ENCODE data around the gene SCAPER. TPM values are rescaled to one million over a fixed set of nuclear protein-coding genes. Genes with fewer than 3 reads are reported as not detected.

Gene SCAPER
- total RNA-seq, 1 experiment from 2014 or later = 7.4 TPM

GRCh38 chr15:76791511-76791910 is 113.6 kb downstream of the SCAPER start:
- H2BK120ac ChIP-seq (ENCODE audit: low read depth, low read length, poor library complexity, severe bottlenecking) = no peak overlapping the region
- Mint-ChIP-seq H3K4me3 (no peak overlapping the region), H3K4me1 (peaks cover 15 to 18% of the 10 kb centered on the region in 2 experiments), H3K9me3 (peaks cover 0 to 4% of the 10 kb centered on the region in 2 experiments; a peak in 2 of 5 replicates), H3K36me3 (ENCODE audit: insufficient read depth in 1 of 3, low read depth in 3 of 3) (peaks cover 10 to 15% (median 10%) of the 10 kb centered on the region in 3 experiments), H3K27me3 (ENCODE audit: low read depth) (no peaks in the 10 kb centered on the region), H3K27ac (no peak overlapping the region; a peak in 1 of 7 replicates)
- H3K27ac ChIP-seq (ENCODE audit: insufficient read length, low read depth, low read length) = no peak overlapping the region
- H3K27me3 ChIP-seq (ENCODE audit: insufficient read depth, low read length) = no peaks in the 10 kb centered on the region
- H2AFZ ChIP-seq (ENCODE audit: low read length) = no peak overlapping the region
- TF ChIP-seq, protein P1, sequence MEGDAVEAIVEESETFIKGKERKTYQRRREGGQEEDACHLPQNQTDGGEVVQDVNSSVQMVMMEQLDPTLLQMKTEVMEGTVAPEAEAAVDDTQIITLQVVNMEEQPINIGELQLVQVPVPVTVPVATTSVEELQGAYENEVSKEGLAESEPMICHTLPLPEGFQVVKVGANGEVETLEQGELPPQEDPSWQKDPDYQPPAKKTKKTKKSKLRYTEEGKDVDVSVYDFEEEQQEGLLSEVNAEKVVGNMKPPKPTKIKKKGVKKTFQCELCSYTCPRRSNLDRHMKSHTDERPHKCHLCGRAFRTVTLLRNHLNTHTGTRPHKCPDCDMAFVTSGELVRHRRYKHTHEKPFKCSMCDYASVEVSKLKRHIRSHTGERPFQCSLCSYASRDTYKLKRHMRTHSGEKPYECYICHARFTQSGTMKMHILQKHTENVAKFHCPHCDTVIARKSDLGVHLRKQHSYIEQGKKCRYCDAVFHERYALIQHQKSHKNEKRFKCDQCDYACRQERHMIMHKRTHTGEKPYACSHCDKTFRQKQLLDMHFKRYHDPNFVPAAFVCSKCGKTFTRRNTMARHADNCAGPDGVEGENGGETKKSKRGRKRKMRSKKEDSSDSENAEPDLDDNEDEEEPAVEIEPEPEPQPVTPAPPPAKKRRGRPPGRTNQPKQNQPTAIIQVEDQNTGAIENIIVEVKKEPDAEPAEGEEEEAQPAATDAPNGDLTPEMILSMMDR (conservative IDR thresholded peaks at IDR 0.05) = no peak
- H4K20me1 ChIP-seq (ENCODE audit: control insufficient read depth, insufficient read depth, insufficient read length) = no peaks in the 10 kb centered on the region
- no CpG with 5 or more reads among the region's 2 CpGs for WGBS (ENCODE audit: extremely low coverage, insufficient read length, low lambda C conversion rate)
- H2BK20ac ChIP-seq (ENCODE audit: low read depth, low read length, poor library complexity, severe bottlenecking) = no peak overlapping the region
- no peak overlapping the region for H3K4me2 ChIP-seq (ENCODE audit: insufficient read depth, insufficient read length, low read length)
- no peak overlapping the region for H2AK5ac ChIP-seq (ENCODE audit: insufficient read length, low read length)
- no peaks in the 10 kb centered on the region for H3K9me3 ChIP-seq (ENCODE audit: control insufficient read depth, low read depth, low read length)
- no peak overlapping the region for H4K91ac ChIP-seq (ENCODE audit: insufficient read length, low read depth, low read length)
- no peaks in the 10 kb centered on the region for H3K23me2 ChIP-seq (ENCODE audit: insufficient read length, low read depth, low read length, poor library complexity, severe bottlenecking)
- H3K4me1 ChIP-seq (ENCODE audit: insufficient read depth, low read length) = peaks cover 7% of the 10 kb centered on the region; the same call in 1 of the 2 replicates
- H4K8ac ChIP-seq (replicated peaks; ENCODE audit: insufficient read length, low read depth, low read length) = no peak overlapping the region
- H2BK5ac ChIP-seq (ENCODE audit: insufficient read length, low read length) = no peak overlapping the region
- no peak overlapping the region for H3K9ac ChIP-seq (ENCODE audit: extremely low read depth, insufficient read length, low read length)
- H3K18ac ChIP-seq (ENCODE audit: insufficient read length, low read depth, low read length) = no peak overlapping the region
- no peak overlapping the region for H3K56ac ChIP-seq (ENCODE audit: insufficient read length, low read depth, low read length)
- no peaks in the 10 kb centered on the region for H3K79me2 ChIP-seq (ENCODE audit: insufficient read depth, low read length)
- H3K4ac ChIP-seq (ENCODE audit: low read depth, low read length) = no peak overlapping the region
- H3K14ac ChIP-seq (ENCODE audit: insufficient read depth, low read length) = no peak overlapping the region
- no peak for DNase-seq
- H3K79me1 ChIP-seq (ENCODE audit: insufficient read depth, low read depth, low read length, poor library complexity, severe bottlenecking) = no peaks in the 10 kb centered on the region
- H2BK12ac ChIP-seq (ENCODE audit: insufficient read length, low read depth, low read length) = no peak overlapping the region
- H2BK15ac ChIP-seq (ENCODE audit: low read depth, low read length) = no peak overlapping the region
- H4K5ac ChIP-seq (ENCODE audit: insufficient read length, low read depth, low read length) = no peak overlapping the region
- no peak overlapping the region for H3T11ph ChIP-seq (ENCODE audit: low read length)
- H3K23ac ChIP-seq (ENCODE audit: insufficient read length, low read depth, low read length) = no peak overlapping the region

Data from H9 (cell line).